Cerebellar nuclear complex (tissue), 1 donor: ENCODE data around the gene DGKH.

ENCODE experiments used
- DNase-seq, 2 experiments: peaks; one replicate each; lab custom pipeline; 2025; lab: John Stamatoyannopoulos, UW

The DGKH gene

GRCh38 chr13:42048342-42048683, at the start of gene DGKH:
Gene DGKH, plus strand, starts transcription at chr13:42048648. Its CDS starts 126 bp downstream, at chr13:42048774.
- DNase-seq = no peak

DNA sequence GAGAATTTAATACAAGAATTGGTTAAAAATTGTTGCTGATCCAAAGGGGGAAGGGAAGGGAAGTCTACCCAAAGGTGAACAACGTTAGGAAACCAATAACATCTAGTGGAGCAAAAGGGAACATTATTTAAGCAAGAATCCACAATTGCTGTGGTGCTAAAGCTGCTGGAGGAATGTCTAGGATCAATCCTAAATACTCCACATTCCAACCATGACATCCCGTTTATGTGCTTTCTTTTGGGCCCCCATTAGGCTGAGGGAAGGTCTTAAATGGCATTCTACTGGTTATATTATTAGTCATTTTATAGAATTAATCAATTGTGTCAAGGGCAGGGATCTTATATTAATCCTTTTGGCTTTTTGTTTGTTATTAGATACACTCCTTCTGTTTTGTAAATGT, 47.6 kb upstream of the DGKH start:
- DNase-seq = no peak

DNA sequence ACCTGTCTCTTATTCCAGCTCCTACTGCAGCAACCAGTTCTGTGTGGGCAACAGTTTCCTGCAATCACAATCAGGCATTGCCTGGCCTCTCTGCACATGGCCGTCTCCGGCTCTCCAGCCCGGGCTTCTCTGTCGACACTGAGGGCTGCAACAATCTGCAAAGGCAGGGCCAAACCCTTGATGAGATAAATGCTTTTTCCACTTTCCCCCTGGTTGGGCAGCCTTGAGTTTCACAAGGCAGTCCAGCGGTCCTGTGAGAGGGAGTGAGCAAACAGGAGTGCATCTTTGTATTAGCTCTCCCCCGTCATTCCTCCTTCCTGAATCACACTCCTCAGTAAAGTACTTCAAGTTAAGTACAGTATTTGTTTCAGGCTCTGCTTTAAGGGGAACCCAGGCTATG, 46.9 kb upstream of the DGKH start:
- DNase-seq = no peak

- no peak for DNase-seq
These were observed 46.4 kb upstream of the DGKH start for GRCh38 chr13:42002066-42002465.

GRCh38 chr13:42007844-42008243, 40.6 kb upstream of the DGKH start:
- DNase-seq = no peak

- no peak for DNase-seq
These were observed 39.4 kb upstream of the DGKH start for GRCh38 chr13:42009057-42009456.

- DNase-seq = no peak
These were observed 36.7 kb upstream of the DGKH start for GRCh38 chr13:42011601-42012350.

GRCh38 chr13:42014119-42014518, 34.3 kb upstream of the DGKH start:
- no peak for DNase-seq

DNA sequence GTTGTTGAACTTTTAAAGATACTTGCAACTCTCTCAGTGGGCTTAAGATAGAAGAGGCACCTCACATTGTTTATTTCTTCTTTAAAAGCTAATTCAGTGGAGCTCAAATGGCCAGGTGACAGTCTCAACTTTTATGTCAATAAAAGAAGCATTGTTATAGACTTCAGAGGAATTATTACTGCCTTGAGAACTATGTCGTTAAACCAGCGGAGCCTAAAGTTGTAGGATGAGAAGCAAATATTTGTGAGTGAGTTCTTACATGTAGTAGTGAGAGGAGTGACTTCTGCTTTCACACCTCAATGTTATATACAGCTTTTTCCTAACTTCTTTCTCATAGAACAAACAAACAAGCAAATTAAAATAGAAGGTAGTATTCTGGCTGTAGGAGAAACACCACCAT, 31.2 kb upstream of the DGKH start:
- no peak for DNase-seq

DNA sequence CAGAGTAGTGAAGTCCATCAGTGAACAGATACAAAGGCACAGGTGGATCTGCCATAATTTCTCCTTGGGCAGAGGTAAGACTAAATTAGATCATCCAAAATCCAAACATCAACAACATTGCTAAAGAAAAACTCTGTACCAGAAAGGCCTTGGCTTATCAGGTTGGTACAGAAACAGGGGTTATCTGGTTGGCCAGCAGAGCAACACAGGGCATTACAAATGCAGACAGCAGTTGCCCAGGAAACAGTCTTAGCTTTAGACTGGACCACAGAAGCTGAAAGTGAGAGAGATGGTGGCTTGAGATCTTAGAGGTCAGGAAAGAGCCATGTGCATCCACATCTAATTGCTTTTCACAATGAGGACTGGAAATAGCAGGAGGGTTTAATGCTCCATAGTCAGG, 26.6 kb upstream of the DGKH start:
- no peak for DNase-seq

GRCh38 chr13:42022336-42022735, 26.1 kb upstream of the DGKH start:
- no peak for DNase-seq

GRCh38 chr13:42022796-42023493, 25.5 kb upstream of the DGKH start:
- DNase-seq = no peak

DNA sequence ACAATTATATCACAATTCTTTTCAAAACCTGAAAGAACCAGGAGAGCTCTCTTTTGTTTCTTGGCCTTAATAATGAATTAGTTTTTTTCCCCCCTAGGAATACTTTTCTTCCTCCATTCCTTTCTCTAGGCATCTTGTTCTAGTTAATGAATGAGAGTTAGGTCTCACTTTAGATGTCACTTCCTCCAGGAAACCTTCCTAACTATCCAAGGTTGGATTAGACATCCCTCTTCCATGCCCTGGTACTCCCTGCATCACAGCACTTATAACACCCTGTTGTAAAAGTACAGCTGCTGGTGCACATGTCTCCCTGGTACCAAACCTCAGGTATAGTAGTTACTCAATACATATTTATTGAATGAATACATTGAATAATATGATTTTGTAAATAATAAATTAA, 21.2 kb upstream of the DGKH start:
- DNase-seq = no peak

DNA sequence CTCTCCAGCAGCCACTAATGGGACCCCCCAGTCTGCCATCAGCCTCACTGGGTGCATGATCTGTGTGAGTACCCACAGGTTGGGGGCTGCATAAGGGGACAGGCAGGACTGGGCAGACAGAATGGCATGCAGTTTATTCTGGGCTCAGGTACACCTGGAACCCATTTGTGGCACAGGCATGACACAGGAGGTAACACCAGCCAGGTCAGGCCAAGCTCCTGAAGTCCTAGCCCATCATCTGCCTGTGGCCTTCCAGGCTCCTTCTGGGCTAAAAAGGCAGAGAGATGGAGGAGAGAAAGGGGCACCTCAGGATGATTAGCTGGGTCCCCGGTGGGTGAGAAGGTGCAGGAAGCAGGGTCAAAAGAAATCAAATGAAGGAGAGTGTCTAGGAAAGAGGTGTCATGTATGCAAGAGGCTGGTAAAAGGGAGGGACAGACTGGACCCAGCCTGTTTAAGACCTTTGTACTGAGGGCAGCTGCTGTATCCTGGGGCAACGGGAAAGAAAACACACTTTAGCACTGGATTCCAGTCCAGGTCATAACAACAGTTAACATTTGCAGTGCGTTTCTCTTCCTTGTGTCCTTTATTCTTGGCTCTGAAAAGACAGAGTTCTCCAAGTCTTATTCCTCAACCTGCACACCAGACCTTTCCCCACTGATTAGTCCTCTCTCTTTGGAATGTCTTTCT, 20.2 kb upstream of the DGKH start:
- no peak for DNase-seq

- DNase-seq = no peak
These were observed 12.4 kb upstream of the DGKH start for GRCh38 chr13:42035905-42036521.

- no peak for DNase-seq
These were observed 11.7 kb upstream of the DGKH start for GRCh38 chr13:42036711-42037110.

GRCh38 chr13:42038661-42039456, 9.6 kb upstream of the DGKH start:
- no peak for DNase-seq

DNA sequence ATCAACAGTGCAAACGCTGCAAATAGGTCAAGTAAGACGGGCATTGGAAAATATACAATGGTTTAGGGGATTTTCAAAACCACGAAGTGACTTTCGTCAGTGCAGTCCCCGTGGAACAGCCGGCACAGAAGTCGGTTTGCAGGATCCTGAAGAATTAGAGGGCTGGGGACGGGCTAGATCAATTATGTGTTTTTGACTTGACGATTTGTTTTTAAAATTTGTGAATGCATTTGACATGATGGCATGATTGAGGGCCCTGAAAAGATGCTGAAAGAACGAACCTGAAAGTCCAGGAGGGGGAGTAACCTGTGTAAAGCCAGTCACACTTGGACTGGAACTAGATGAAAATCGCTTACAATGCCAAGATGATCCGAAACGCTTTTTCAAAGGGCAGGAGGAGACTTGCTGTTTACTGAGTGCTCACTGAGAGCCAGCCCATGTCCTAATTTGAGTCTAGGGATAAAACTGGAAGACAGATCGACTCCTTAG, 8.9 kb upstream of the DGKH start:
- DNase-seq = no peak

DNA sequence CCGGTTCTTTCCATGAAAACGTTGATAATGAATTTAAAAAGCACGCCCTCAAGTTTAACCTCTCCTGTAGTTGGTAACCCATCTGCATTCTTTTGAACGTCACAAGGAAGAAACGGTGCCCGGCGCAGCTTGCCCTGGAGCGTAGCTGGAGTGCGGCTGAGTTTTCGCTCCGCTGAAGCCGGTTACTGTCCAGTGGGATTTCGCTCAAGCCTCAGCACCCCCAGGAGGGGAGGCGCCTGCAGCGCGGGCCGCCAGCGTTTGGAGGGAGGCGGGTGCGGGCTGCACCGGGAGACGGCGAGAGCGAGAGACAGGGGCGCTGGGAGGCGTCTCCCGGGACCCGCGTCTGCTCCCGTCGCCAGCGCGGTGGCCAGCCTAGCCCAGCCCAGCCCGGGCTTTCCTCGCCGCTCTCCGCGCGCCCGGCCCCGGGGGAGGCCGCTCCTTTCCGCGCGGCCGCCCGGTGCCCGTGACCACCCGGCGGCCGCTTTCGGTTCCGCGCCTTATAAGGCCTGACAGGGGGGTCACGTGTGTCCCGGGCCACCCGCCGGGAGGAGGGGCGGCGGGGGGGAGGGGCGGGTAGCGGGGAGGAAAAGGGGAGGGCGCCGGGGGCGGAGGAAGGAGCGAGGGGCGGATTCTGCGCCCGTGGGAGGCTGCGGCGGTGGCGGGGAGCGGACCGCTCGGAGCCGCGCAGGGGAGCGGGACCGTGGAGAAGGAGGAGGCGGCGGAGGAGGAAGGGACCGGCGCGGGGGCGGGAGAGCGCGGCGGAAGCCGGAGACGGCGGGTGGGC, 8.3 kb upstream of the DGKH start:
- DNase-seq = no peak

DNA sequence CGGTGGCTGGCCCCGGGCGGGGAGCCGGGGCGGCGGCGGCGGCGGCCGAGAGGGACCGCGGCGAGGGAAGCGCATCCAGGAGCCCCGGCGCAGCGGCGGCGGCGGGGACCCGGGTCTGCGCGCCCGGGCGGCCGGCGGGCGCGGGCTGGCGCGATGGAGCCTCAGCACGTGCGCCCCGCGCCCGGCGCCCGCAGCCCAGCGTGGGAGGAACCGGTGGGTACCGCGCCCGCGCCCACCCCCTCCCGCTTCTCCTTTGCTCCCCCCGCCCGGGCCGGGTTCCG, 7.8 kb upstream of the DGKH start:
- DNase-seq = no peak

GRCh38 chr13:42041011-42041683, 7.3 kb upstream of the DGKH start:
- no peak for DNase-seq
